ENCODE results near the gene RALB.

The RALB gene

GRCh38 chr2:120238728-120239487 lies 13.7 kb upstream of the RALB start:
- H3K4me2 ChIP-seq (ENCODE audit: low read length) = no peak overlapping the region
- no peaks in the 10 kb centered on the region for H3F3A ChIP-seq (ENCODE audit: control insufficient read depth, insufficient read depth)
- TF ChIP-seq EZH2phosphoT487 (IDR thresholded peaks at IDR 0.05; ENCODE audit: borderline replicate concordance, low read length) = no peak
- no peak for TF ChIP-seq CTCF (IDR thresholded peaks at IDR 0.05; ENCODE audit: low read depth, low read length, poor library complexity, severe bottlenecking)
- no peaks in the 10 kb centered on the region for H3K9me2 ChIP-seq (replicated peaks; ENCODE audit: control insufficient read depth, low read length)
- no peak overlapping the region for H3K4me3 ChIP-seq (ENCODE audit: low read length)
- no peaks in the 10 kb centered on the region for H3K36me3 ChIP-seq (ENCODE audit: control insufficient read depth, low read length)
- H4K20me1 ChIP-seq (ENCODE audit: control insufficient read depth, insufficient read depth, low read depth, low read length) = no peaks in the 10 kb centered on the region
- H3K9me3 ChIP-seq (ENCODE audit: control insufficient read depth, insufficient read depth, low read length) = no peaks in the 10 kb centered on the region; the same call in 1 of the 2 replicates
- no peaks in the 10 kb centered on the region for H3K79me2 ChIP-seq (ENCODE audit: control insufficient read depth, low read length)
- H3K4me1 ChIP-seq (ENCODE audit: control insufficient read depth, low read length) = no peaks in the 10 kb centered on the region
- no peaks in the 10 kb centered on the region for H3K27me3 ChIP-seq (ENCODE audit: control insufficient read depth, low read length)
- H3K27ac ChIP-seq (ENCODE audit: low read depth, low read length) = no peak overlapping the region

GRCh38 chr2:120239488-120240287 lies 13.0 kb upstream of the RALB start:
- no peak overlapping the region for H3K4me2 ChIP-seq (ENCODE audit: low read length)
- no peaks in the 10 kb centered on the region for H3K9me2 ChIP-seq (replicated peaks; ENCODE audit: control insufficient read depth, low read length)
- H3K9me3 ChIP-seq (ENCODE audit: control insufficient read depth, insufficient read depth, low read length) = no peaks in the 10 kb centered on the region; the same call in 1 of the 2 replicates
- H3K27ac ChIP-seq (ENCODE audit: low read depth, low read length) = no peak overlapping the region
- H3K79me2 ChIP-seq (ENCODE audit: control insufficient read depth, low read length) = no peaks in the 10 kb centered on the region
- H4K20me1 ChIP-seq (ENCODE audit: control insufficient read depth, insufficient read depth, low read depth, low read length) = no peaks in the 10 kb centered on the region
- TF ChIP-seq EZH2phosphoT487 (IDR thresholded peaks at IDR 0.05; ENCODE audit: borderline replicate concordance, low read length) = no peak
- no peak for TF ChIP-seq CTCF (IDR thresholded peaks at IDR 0.05; ENCODE audit: low read depth, low read length, poor library complexity, severe bottlenecking)
- no peaks in the 10 kb centered on the region for H3F3A ChIP-seq (ENCODE audit: control insufficient read depth, insufficient read depth)
- no peak overlapping the region for H3K4me3 ChIP-seq (ENCODE audit: low read length)
- no peaks in the 10 kb centered on the region for H3K27me3 ChIP-seq (ENCODE audit: control insufficient read depth, low read length)
- no peaks in the 10 kb centered on the region for H3K36me3 ChIP-seq (ENCODE audit: control insufficient read depth, low read length)
- no peaks in the 10 kb centered on the region for H3K4me1 ChIP-seq (ENCODE audit: control insufficient read depth, low read length)

GRCh38 chr2:120240901-120241429 lies 11.7 kb upstream of the RALB start:
- H3K27ac ChIP-seq (ENCODE audit: low read depth, low read length) = no peak overlapping the region
- no peaks in the 10 kb centered on the region for H3K79me2 ChIP-seq (ENCODE audit: control insufficient read depth, low read length)
- H3F3A ChIP-seq (ENCODE audit: control insufficient read depth, insufficient read depth) = no peaks in the 10 kb centered on the region
- no peak for TF ChIP-seq CTCF (IDR thresholded peaks at IDR 0.05; ENCODE audit: low read depth, low read length, poor library complexity, severe bottlenecking)
- TF ChIP-seq EZH2phosphoT487 (IDR thresholded peaks at IDR 0.05; ENCODE audit: borderline replicate concordance, low read length) = no peak
- H3K4me3 ChIP-seq (ENCODE audit: low read length) = no peak overlapping the region
- no peaks in the 10 kb centered on the region for H4K20me1 ChIP-seq (ENCODE audit: control insufficient read depth, insufficient read depth, low read depth, low read length)
- no peaks in the 10 kb centered on the region for H3K9me2 ChIP-seq (replicated peaks; ENCODE audit: control insufficient read depth, low read length)
- no peaks in the 10 kb centered on the region; the same call in 1 of the 2 replicates for H3K9me3 ChIP-seq (ENCODE audit: control insufficient read depth, insufficient read depth, low read length)
- no peaks in the 10 kb centered on the region for H3K36me3 ChIP-seq (ENCODE audit: control insufficient read depth, low read length)
- H3K4me2 ChIP-seq (ENCODE audit: low read length) = no peak overlapping the region
- H3K4me1 ChIP-seq (ENCODE audit: control insufficient read depth, low read length) = no peaks in the 10 kb centered on the region
- H3K27me3 ChIP-seq (ENCODE audit: control insufficient read depth, low read length) = no peaks in the 10 kb centered on the region
